ENCODE results near the gene KCTD21.

Gene KCTD21

DNA sequence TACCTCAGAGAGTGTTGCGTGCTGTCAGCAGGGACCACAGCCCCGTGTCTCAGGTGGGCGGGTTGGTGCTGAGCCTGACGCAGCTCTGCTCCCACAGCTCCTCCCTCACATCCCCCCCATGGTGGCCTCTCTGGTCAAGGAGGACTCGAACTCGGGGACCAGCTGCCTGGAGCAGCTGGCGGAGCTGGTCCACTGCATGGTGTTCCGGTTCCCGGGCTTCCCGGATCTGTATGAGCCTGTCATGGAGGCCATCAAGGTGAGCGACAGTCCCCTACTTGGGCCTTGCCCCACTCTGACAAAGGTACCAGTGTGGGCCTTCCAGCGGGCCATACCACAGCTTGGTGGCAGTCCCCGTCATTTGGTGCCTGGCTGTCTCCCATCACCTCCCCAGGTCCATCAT, 12.1 kb upstream of the KCTD21 start:
- no peak for TF ChIP-seq GATA2 (IDR thresholded peaks at IDR 0.05; ENCODE audit: low read depth, low read length)
- no peak for TF ChIP-seq GATA3 (IDR thresholded peaks at IDR 0.05; ENCODE audit: low read depth, low read length)

DNA sequence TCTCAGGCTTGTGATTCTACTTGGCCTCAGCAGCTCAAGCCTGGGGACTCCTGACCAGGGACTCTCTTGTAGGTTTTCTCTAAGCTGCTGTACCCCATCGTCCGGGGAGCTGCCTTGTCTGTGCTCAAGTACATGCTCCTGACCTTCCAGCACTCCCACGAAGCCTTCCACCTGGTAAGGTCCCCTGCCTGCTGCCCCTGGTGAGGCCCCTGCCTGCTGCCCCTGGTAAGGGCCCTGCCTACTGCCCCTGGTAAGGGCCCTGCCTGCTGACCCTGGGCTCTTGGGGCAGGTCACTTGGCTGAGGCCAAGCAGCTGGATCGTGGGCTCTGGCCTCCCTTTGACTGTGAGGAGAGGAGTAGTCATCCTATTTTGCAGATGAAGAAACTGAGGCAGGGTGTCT, 11.6 kb upstream of the KCTD21 start:
- no peak for TF ChIP-seq GATA2 (IDR thresholded peaks at IDR 0.05; ENCODE audit: low read depth, low read length)
- TF ChIP-seq GATA3 (IDR thresholded peaks at IDR 0.05; ENCODE audit: low read depth, low read length), result no peak

DNA sequence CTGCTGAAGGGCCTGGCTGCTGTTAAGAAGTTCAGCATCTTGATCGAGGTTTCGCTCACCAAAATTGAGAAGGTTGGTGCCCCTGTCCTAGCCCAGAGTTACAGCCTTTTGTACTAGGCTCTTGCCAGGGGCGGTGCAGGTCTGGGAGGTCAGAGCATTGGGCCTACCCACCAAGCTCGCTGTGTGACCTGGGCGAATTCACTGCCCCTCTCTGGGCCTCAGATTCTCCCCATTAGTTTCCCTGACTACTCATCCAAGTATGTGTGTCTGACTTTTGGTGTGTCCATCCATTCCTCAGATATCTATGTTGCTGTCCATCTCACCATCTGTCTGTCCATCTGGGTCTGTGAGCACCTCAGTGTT, 11.2 kb upstream of the KCTD21 start:
- TF ChIP-seq GATA2 (IDR thresholded peaks at IDR 0.05; ENCODE audit: low read depth, low read length), result no peak
- TF ChIP-seq GATA3 (IDR thresholded peaks at IDR 0.05; ENCODE audit: low read depth, low read length), result no peak

DNA sequence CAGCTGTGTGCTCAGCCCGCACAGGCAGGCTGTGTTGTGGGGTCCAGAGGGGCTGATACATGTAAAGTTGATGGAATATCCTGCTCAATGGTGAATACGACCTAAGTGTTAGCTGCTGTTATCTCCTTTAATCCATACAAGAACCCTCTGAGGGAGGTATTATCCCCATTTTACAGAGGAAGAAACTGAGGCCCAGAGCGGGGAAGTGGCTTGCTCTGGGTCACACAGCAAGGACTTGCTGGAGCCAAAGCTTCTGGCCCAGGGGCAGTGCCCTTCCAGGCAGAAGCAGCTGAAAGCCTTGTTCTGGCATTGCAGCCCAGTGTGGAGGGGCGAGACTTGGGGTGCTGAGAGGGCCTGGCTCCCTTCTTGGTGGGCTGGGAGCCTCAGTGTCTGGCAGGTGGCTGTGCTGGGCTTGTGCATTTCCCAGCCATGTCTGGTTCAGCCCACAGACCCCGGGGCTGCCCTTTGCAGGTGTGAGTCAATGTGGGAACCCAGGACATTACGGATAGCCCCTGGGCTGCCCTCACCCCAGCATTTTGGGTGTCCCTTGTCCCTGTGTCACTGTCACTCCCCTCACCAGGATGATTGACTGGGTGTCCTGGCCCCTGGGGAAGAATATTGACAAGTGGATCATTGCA, 10.7 kb upstream of the KCTD21 start:
- TF ChIP-seq GATA2 (IDR thresholded peaks at IDR 0.05; ENCODE audit: low read depth, low read length) (no peak), GATA3 (IDR thresholded peaks at IDR 0.05; ENCODE audit: low read depth, low read length) (no peak)

DNA sequence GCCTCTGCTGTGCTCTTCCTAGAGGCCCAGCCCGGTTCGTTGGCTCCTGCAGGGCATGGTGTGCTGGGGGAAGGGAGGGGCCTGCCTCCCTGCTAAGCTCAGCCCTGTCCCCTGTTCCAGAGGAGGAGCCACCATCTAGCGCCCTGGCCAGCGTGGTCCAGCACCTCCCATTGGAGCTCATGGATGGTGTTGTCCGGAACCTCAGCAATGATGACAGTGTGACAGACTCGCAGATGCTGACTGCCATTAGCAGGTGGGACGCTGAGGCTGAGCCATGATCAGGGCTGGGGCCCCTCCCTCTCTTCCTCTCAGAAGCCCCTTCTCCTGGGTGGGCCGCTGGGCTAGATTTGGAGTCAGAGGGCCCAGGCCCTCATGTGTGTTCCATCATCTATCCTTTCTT, 9.4 kb upstream of the KCTD21 start:
- TF ChIP-seq GATA2 (IDR thresholded peaks at IDR 0.05; ENCODE audit: low read depth, low read length) (no peak), GATA3 (IDR thresholded peaks at IDR 0.05; ENCODE audit: low read depth, low read length) (no peak)

DNA sequence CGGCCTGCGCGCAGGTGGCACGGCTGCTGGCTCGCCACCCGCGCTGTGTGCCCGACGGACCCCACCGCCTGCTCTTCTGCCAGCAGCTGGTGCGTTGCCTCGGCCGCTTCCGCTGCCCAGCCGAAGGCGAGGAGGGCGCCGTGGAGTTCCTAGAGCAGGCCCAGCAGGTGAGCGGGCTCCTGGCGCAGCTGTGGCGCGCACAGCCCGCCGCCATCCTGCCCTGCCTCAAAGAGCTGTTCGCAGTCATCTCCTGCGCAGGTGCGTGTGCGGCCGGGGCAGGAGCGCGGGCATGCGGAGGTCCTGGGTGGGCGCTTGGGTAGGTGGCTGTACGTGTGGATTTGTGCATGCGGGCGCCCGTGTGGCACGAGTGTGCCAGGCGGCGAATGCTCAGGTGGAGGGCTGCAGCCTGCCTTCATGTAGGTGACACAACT, 8.2 kb upstream of the KCTD21 start:
- TF ChIP-seq GATA3 (IDR thresholded peaks at IDR 0.05; ENCODE audit: low read depth, low read length) (no peak), GATA2 (IDR thresholded peaks at IDR 0.05; ENCODE audit: low read depth, low read length) (no peak)

DNA sequence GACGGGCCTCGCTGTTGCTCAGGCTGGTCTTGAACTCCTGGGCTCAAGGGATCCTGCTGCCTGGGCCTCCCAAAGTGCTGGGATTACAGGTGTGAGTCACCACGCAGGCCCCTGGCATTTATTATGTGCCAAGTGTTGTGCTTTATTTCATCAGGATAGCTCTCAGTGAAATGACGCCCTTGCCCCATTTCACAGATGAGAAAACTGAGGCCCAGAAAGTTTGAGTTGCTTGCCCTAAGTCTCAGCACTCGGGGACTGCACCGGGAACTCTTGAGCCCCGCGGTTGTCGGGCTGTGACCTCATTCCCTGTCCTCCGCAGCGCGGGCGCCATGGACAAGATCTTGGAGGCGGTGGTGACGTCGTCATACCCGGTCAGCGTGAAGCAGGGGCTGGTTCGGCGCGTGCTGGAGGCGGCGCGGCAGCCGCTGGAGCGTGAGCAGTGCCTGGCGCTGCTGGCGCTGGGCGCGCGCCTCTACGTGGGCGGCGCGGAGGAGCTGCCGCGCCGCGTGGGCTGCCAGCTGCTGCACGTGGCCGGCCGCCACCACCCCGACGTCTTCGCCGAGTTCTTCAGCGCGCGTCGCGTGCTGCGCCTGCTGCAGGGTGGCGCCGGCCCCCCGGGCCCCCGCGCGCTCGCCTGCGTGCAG, 7.6 kb upstream of the KCTD21 start:
- TF ChIP-seq GATA2 (IDR thresholded peaks at IDR 0.05; ENCODE audit: low read depth, low read length), result no peak
- TF ChIP-seq GATA3 (IDR thresholded peaks at IDR 0.05; ENCODE audit: low read depth, low read length), result no peak

DNA sequence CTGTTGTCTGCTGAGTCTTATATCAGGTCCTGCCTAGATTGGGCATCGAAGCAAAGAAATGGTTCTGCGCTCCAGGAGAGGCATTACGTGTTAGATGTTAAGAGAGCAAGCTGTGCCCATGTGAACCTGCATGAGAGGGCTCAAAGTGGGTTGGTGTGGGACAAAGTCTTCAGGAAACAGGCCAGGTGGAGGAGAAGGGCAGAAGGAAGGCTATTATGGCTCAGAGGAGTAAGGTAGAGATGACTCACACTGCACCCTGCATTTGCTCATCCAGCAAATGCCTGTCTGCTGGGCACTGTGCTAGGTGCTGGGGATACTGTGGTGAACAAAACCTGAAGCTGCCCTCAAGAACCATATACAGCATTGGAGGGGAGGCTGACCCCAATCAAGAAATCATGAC, 6.1 kb upstream of the KCTD21 start:
- no peak for TF ChIP-seq GATA2 (IDR thresholded peaks at IDR 0.05; ENCODE audit: low read depth, low read length)
- TF ChIP-seq GATA3 (IDR thresholded peaks at IDR 0.05; ENCODE audit: low read depth, low read length), result no peak

DNA sequence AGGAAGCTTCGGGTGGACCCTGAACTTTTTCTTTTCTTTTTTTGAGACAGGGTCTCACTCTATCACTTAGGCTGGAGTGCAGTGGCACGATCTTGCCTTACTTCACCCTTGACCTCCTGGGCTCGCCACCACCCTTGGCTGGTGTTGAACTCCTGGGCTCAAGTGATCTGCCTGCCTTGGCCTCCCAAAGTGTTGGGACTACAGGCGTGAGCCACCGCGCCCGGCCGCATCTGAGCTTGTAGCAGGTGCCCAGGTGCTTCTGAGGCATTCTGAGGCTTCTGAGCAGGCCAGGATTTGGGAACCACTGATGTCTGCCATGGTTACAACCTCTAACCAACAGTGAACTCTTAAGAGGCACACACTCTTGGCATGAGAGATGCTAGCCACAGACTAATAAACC, 5.4 kb upstream of the KCTD21 start:
- TF ChIP-seq GATA2 (IDR thresholded peaks at IDR 0.05; ENCODE audit: low read depth, low read length) (no peak), GATA3 (IDR thresholded peaks at IDR 0.05; ENCODE audit: low read depth, low read length) (no peak)

DNA sequence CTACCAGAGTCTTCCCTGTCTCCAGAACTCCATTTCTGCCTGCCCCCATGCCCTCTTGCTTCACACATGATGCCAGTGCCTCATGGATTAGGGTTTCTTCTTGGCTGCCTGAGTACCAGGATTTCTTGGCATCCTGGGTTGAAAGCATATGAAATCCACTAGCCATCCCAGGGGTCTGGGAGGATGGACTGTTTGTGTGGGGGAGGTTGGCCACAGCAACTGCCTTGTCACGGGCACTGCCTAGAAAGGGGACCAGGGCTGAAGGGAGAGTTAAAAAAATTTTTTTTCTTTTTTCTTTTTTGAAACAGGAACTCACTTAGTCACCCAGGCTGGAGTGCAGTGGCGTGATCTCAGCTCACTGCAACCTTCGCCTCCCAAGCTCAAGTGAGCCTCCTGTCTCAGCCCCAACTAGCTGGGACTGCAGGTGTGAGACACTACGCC, 4.5 kb upstream of the KCTD21 start:
- no peak for TF ChIP-seq GATA3 (IDR thresholded peaks at IDR 0.05; ENCODE audit: low read depth, low read length)
- TF ChIP-seq GATA2 (IDR thresholded peaks at IDR 0.05; ENCODE audit: low read depth, low read length), result no peak

DNA sequence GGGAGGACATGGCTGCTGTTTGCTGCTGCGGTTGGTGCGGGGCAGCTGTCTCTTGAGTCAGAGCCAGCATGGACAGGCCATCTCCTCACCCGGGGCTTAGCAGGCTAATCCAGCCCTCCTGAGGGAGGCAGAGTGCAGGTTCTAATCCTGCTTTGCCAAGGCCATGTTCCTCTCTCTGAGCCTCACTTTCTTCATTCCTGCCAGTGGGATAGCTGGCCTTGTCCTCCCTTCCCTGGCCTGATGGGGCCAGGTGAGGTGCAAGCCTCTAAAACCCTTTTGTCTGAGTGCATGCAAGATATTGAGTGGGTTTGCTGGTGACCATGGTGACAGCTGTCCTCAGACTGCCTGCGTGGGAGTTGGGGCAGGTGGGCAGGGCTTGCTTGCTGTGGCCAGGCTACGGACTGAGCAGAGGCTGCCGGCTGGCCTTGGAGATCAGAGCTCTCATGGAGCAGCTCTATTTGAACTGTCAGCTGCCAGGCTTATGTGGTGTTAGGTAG, 3.8 kb upstream of the KCTD21 start:
- no peak for TF ChIP-seq GATA2 (IDR thresholded peaks at IDR 0.05; ENCODE audit: low read depth, low read length)
- no peak for TF ChIP-seq GATA3 (IDR thresholded peaks at IDR 0.05; ENCODE audit: low read depth, low read length)

DNA sequence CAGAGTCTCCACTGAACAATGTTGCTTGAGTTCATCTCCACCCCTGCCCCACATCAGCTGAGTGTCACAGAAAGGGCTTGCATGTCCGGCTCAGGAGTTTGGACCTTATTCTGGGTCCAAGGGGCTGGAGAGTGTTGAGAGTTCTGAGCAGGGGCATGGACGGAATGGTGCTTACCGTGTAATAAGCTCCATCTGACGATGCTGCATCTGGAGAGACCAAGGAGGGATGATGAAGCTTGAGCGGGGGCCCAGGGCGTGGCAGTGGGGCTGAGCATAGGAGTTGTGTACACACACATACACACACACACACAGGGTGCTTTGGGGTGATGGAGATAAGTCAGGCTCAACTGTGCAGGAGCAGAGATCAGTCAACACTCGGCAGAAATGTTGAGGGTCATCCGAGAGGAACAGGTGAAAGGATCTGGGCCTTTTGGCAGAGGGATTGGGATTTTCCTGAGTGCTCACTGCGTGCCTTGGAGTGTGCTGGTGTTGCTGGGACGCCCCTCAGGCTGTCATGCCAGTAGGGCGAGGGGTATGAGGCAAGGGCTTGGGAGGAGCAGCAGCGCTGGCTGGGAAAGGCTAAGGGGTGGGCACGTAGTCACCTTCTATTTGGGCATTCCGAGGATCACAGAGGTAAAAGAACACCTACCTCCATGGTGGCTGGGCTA, 2.6 kb upstream of the KCTD21 start:
- TF ChIP-seq GATA2 (IDR thresholded peaks at IDR 0.05; ENCODE audit: low read depth, low read length), result no peak
- TF ChIP-seq GATA3 (IDR thresholded peaks at IDR 0.05; ENCODE audit: low read depth, low read length), result no peak

DNA sequence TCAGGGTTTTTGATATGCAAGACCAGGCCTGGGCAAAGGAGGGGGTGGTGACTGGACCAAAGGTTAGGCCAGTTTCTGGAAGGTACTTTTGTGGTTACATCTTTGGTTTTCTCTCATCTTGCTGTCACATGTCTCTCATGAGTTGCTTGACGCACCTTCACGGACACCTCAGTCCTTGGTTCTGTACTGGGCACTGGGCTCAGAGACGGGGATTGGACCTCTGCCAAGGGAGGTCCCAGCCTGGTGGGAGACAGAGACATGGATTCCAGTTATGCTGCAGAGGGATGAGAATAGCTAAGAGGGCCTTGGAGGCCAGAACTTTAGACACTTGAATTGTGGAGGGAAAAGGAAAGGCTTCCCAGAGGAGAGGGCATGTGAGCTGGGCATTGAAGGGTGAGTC, 1.9 kb upstream of the KCTD21 start:
- TF ChIP-seq GATA3 (IDR thresholded peaks at IDR 0.05; ENCODE audit: low read depth, low read length) (no peak), GATA2 (IDR thresholded peaks at IDR 0.05; ENCODE audit: low read depth, low read length) (no peak)

DNA sequence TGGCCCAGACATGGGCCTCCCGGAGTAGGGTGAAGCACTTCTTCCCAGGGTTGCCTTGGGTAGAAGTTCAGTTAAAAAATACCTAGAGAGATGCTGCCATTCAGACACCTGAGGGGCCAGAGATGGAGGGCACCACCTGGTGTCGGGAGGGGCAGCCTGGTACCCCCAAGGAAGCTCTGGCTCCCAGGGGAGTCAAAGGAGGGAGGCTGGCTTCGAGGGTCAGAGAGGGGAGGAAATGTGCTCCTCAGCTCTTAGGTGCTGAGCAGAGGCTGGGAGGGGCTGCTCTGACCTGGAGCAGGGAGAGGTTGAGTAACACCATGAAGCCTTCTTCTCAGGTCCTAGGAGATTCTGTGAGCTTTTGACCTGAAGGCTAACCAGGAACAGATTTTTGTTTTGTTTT, 1.4 kb upstream of the KCTD21 start:
- no peak for TF ChIP-seq GATA3 (IDR thresholded peaks at IDR 0.05; ENCODE audit: low read depth, low read length)
- TF ChIP-seq GATA2 (IDR thresholded peaks at IDR 0.05; ENCODE audit: low read depth, low read length), result no peak
